Activated effector memory CD4-positive, alpha-beta T cell treated with Interleukin-2 at 50 U/mL for 16 hours (primary cell): ENCODE results near the gene TRIM65.

ENCODE experiments used
- DNase-seq: peaks from one replicate; pipeline ENCODE4 v3.0.0-alpha.2; 2020

The TRIM65 gene, protein sequence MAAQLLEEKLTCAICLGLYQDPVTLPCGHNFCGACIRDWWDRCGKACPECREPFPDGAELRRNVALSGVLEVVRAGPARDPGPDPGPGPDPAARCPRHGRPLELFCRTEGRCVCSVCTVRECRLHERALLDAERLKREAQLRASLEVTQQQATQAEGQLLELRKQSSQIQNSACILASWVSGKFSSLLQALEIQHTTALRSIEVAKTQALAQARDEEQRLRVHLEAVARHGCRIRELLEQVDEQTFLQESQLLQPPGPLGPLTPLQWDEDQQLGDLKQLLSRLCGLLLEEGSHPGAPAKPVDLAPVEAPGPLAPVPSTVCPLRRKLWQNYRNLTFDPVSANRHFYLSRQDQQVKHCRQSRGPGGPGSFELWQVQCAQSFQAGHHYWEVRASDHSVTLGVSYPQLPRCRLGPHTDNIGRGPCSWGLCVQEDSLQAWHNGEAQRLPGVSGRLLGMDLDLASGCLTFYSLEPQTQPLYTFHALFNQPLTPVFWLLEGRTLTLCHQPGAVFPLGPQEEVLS

DNA sequence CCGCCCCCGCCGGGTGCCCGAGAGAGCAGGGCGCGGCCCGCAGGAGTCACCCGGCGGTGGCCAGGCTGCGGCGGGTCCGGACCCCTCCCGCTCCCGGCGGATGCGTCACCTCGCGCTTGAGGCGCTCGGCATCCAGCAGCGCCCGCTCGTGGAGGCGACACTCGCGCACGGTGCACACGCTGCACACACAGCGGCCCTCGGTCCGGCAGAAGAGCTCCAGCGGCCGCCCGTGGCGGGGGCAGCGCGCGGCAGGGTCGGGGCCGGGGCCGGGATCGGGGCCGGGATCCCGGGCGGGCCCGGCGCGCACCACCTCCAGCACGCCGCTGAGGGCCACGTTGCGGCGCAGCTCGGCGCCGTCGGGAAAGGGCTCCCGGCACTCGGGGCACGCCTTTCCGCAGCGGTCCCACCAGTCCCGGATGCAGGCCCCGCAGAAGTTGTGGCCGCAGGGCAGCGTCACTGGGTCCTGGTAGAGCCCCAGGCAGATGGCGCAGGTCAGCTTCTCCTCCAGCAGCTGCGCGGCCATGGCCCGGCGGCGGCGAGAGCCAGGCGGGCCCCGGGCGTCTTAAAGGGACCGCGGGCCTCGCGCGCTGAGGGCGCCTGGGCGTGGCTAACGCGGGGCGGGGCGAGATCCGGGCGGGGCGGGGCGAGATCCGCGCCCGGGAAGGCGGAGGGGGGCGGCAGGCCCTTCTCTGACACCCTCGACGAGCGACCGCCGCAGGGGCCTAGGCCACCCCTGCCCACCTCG, at the start of gene TRIM65:
Gene TRIM65 (minus strand): TSS at position 537 of the 745 bp plus-strand sequence. CDS start 14 bp downstream, at position 523.
- peak; percentile 72 for DNase-seq

DNA sequence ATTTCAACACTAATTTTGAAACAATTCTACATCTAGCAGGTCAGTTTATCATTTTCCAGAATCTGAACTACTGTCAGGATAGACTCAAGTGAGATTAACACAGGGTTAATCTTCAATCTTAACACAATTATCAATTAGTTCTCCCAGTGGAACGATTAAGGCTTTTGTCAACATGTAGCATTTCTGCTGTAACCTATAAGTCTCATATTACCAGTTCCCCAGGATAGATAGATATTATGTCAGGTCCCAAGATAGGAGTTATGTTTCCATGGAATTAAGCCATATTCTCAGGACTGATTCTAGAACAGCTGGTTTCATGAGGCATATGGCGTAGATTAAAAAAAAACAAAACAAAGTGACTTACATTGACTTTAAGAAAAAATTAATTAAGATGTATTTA, 48.5 kb upstream of the TRIM65 start:
- DNase-seq = no peak

DNA sequence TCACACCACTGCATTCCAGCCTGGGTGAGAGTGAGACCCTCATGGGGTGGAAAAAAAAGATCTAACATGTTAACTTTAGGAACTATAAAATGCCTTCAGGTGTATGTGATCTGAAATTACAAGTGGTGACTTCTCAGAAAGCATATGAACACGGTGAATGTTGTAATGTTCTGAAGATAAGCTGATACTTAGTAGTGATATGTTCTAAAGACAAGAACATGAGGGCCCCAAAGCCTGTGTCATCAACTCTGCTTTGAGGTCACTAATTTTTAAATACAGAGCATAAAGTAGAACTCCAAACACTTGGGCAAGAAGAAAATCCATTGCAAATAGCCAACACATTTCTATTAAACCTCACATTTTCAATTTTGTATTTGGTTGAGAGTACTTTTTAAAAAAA, 46.7 kb upstream of the TRIM65 start:
- no peak for DNase-seq

DNA sequence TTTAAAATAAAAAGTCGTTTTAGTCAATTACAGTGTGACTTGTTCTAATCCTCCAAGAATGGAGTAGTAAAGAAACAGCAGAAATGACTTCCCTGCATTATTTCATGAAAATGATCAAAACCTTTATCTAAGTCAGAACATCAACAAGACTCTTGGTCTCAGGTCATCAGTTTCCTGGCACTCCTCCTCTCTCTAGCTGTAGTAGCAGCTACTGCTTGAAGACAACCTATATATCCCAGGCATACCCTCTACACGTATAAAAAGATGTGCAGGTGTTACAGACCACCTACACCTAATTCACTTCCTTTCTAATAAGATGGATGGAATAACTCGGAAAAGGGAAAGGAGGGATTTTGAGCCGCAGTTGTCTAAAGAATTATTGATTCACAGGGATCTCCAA, 45.7 kb upstream of the TRIM65 start:
- no peak for DNase-seq

DNA sequence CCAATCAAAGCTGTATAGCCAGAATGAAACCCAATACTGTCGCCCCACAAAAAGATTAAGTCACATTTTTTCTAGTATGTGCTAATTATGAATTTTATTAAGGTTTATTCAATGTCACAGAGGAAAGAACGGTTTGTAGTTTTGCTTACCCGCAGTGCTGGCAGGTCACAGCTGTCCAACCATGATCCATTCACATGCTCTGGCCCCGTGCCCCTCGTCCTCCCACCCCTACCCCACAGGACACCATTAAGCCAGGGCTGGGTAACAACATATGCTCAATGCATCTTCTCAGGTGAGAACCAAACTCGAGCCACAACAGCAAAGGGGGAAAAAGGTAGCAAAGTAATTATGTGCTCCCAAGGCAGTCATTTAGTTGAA, 44.7 kb upstream of the TRIM65 start:
- no peak for DNase-seq

DNA sequence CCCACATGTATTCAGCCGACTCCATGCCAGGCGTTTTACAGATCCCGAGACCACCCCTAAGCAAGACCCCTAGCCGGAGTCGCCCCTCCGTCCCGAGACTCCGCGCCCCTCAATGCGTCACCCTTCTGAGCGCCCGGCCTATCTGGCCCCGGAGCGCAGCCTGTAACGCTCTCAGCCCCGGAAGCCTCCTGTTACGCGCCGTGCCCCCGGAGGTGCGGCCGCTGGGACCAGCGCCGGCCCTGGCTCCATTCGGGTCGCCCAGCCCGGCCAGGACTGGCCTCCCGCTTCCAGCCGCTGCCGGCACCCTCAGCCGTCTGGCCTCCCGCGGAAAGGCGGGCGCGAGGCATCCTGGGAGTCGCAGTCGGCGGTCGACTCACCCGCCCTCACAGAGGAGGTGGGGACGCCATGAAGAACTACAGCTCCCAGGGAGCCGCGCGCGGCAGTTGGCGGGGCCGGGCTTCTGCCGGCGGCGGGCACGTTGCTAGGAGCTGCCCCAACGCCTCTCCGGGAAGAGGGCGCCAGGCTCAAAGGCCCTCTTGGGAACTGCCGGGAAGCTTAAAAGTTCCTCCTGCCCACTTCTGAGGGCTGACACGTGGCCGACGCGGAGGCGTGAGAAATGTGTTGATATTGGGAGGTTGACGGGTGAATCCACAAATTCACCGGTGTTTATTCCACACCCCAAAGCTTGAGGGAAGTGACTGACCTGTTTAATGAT, 44.1 kb upstream of the TRIM65 start, which contains the start of gene FBF1:
Gene FBF1 (minus strand): TSS at position 316 of the 715 bp plus-strand sequence. CDS start 2,893 bp downstream, outside the sequence.
- DNase-seq = peak; percentile 81

DNA sequence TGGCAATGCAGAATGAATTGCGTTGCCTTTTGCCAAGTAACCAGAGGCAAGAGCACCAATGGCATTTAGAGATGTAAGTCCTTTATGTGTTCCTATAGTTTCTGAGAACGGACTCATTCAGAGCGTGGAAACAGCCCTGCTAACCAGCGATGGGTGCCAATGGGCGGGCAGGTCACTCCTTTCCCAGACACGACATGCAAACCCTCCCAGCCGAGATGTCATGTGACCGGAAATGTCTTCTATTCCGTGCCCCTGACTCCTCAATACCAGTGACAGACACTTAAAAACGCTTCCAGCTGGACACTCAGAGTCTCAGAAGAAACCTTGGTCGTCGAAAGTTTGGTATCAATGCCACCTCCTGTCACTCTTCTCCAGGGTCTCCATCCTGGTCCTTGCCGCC, 40.9 kb upstream of the TRIM65 start:
- DNase-seq = no peak

DNA sequence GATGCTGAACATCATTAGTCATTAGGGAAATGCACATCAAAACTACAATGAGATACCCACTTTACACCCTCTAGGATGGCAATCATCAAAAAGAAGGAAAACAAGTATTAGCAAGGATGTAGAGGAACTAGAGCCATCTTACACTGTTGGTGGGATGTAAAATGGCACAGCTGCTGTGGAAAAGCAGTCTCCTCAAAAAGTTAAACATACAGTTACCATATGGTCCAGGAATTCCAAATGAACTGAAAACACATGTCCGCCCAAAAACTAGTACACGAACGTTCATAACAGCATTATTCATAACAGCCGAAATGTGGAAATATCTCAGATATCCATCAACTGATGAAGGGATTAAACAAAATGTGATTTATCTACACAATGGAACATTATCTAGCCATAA, 37.1 kb upstream of the TRIM65 start:
- no peak for DNase-seq

DNA sequence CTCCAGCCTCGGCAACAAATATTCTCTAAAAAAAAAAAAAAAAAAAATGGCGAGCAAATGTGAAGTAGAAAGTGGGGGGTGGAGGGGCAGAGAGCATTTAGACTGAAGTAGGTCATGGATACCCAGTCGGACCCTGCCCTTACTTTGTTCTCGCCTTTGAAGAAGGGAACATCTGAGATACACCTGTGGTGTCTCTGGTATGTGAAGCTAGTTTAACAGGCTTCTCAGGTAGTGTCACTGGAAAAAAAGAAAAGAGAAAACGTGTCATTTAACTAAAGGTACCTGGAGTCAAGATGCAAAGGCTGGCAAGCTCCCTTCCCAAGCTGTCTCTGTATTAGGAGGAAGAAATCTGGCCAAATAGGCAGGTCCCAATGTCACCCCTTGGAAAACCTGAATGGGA, 36.1 kb upstream of the TRIM65 start:
- no peak for DNase-seq

DNA sequence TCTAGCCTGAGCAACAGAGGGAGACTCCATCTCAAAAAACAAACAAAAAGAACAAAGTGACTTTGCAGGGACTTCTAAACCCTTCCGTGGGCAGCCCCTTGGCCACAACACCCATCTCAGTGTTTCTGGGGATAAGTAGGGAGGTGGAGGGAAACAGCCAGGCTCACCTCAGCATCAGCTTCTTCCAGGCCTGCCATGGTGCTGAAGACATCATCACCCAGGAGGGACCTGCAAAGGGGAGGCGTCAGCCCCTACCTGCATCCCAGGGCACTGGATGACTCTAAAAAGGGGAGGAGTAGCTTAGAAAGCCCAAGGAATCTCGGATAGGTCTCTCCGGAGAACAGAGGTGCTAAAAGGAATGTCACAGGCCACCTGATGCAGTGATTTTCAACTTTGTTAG, 34.3 kb upstream of the TRIM65 start:
- DNase-seq = no peak

DNA sequence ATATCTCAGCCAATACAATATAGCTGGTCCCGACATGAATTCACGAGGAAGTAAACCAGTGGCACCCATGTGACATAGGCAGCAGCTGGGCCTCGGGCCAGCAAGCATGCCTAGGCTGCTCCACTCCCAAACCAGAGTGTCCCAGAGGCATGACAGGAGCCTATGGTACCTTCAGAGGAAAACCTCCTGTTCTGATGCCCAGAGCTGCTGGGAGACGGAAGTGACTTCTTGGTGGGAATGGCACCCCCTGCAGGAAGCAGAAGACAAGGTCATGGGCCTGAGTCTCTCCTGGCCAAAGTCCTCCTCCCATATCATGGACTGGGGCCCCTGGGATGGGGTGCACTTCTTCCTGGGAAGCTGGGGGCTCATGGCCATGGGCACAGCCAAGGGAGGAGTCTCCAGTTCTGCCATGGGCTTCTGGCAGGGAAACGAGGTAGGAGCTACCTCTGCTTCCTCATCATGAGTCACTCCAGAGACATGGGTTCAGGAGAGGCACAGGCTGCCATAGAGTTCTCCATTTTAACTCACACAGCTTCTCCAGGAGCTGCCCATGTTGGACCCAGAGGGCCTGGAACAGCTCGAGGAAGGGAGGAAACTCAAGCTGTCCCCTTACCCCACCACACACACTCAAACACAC, 30.7 kb upstream of the TRIM65 start:
- DNase-seq = no peak

DNA sequence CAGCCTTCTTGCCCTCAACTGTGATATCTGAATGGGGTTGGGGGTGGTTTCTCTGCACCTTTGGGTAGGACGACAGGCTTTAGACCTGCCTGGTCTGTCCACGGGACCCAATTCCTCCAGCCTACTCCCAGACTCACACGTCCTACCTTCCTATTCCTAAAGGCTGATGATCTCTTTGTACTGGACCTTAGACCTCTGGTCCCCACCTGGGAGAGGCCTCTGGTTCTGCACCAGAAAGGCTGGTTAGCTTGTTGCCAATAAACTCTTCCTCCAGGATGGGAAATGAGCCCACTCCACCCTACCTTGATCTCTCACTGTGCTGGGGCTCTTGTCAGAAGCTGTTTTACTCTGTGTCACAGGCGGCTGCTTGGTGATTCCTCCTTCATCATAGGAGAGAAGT, 29.7 kb upstream of the TRIM65 start:
- no peak for DNase-seq

DNA sequence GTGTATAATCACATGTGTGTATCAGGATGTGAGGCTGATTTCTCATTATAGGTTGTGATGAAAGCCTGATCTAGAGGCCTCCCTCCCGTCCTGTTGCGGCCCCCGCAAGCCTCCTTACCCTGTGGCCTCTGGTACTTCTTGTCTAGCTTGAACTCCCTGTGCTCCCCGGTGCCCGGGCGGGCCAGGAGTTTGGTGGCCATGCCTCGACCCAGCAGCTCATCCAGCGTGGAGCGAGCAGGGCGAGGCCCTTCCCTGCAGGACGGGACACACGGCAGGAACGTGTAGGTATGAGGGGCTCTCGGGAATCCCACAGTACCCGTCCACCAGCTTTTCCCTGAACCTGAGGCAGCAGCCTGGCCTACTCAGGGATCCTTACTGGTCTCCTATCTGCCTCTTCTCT, 29.2 kb upstream of the TRIM65 start:
- no peak for DNase-seq

DNA sequence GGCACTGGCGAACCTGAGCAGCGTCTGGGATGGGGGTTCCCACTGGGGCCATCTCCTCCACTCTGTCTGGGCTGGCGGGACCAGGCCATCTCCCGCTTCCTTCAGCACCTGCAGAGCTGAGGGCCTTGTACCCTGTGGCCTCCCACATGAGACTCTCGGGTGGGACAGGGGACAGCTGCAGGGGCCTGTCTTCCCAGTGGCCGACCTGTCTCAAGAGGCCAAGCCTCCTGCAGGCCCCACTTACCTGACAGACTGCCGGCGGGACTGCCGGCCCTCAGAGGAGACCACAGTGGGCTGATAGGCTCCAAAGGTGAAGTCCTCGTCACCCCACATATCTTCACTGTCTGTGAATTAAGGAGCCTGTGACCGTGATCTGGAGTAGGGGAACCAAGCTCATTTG, 28.4 kb upstream of the TRIM65 start:
- no peak for DNase-seq

DNA sequence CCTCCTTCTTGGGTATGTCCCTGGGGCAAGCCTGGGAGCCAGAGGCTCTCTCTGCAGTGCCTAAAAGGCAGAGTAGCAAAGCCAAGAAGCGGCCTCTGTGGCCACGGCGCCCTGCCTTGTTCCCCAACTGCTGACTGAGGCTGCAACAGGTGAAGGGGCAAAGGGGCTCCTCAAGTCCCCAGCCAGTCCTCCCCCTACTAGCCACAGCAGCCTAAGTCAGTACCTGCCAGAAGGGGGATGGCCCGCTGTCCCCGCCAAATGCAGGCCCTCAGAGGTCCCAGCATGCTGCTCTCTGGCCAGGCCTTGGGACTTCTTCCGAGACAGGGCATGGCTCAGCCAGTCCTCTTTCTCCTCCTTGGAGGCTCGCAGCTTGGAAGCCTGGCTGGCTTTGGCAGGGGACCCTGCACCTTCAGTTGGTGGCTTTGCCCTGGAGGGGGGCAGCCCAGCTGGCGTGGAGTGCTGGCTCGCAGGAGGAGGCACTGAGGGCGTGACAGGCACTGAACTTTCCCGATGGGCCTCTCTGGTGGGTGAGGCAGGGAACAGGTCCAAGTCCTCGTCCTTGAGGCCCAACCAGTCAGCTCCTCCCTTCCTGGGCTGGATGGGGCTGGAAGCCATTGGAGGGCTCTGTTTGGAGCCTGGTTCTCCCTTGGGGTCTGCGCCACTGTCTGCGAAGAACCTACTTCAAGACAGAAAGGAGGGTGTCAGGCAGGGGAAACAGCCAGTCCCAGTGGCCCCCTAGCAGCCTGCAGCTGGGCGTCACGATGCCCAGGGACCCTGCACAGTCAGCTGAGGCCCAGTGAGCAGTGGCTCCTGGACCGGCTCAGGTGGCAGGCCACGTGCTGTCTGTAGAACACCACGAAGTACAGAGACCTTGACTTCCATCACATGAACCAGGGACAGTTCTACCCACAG, 26.5 kb upstream of the TRIM65 start:
- no peak for DNase-seq

DNA sequence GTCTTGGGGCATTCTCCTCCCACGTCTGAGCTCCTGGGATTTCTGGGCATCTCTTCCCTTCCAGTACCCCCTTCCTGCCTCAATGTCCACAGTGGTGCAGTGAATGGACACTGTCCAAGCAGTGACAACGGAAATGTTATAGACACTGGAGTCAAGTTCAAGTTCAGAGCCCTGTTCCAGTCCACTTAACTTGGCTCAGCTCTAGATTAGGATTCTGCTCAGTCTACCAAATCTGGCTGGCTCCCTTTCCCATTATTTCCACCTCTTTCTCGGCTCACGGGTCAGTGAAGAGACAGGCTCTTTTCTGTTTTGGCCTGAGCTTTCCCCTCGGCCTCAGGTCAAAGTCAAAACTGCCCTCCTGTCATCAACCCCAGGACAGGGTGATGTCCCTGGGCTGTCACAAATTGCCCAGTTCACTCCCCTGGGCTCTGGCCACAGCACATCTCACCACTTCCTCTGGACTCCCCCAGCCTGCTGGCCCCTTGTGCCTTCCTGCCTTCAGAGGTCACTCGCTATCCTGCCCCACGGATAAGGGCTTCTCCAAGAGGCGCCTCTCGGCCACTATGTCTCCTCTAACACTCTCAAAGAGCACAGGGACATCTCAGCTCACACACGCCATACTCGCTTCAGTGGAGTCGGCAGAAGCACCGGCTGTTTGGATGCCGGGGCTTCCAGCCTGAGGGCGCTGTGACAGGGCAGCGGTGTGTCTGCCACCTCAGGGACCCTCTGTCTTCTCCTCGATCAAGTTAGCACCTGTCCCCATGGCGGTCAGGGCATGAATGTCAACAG, 25.6 kb upstream of the TRIM65 start:
- DNase-seq = no peak

DNA sequence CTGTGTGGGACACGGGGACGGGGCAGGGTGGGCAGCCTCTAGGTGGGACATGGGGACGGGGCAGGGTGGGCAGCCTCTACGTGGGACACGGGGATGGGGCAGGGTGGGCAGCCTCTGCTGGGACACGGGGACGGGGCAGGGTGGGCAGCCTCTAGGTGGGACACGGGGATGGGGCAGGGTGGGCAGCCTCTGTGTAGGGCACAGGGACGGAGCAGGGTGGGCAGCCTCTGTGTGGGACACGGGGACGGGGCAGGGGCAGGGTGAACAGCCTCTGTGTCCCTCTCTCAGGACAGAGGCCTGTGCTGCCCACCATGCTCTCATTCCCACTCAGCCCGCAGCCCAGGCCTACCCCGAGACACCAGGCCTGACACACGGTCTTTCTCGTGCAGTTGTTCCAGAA, 24.8 kb upstream of the TRIM65 start:
- DNase-seq = no peak

DNA sequence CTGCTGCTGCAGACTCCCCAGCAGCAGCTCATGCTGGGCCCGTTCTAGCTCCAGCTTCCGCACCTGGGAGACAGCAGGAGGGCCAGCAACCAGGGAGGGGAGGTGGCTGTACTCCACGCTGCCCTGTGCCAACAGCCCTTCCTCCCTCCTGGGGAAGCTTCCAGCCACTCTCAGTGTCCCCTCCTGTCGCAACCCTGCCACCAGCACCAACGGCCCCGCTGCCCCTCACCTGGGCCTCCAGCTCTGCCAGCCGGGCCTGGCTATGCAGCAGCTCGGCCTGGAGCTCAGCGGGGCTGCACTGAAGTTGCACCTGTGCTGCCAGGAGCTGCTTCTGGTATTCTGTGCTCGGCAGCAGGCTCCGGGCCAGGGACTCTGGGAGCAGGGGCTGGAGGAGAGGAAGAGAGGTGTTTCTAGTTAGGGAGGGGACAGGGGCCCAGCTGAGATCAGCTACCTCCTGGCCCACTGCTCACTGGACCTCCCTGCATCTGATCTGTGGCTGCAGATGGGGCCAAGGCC, 23.4 kb upstream of the TRIM65 start:
- no peak for DNase-seq

DNA sequence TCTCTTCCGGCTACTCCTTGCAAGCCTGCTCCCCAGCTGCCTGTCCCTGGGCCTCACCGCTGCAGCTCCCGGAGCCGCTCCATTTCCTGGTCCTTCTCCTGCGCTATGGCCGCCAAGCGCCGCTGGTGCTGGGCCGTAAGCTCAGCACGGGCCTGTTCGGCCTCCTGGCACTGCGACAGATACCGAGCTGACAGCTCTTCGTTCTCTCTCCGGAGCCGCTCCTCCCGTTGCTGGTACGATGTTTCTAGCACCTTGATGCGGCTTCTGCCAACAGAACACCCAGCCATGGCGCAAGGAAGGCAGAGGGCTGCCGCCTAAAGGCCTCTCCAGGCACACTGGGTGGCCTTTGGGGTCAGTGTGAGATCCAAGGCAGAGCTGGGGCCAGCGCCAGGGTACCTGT, 22.9 kb upstream of the TRIM65 start:
- DNase-seq = no peak

DNA sequence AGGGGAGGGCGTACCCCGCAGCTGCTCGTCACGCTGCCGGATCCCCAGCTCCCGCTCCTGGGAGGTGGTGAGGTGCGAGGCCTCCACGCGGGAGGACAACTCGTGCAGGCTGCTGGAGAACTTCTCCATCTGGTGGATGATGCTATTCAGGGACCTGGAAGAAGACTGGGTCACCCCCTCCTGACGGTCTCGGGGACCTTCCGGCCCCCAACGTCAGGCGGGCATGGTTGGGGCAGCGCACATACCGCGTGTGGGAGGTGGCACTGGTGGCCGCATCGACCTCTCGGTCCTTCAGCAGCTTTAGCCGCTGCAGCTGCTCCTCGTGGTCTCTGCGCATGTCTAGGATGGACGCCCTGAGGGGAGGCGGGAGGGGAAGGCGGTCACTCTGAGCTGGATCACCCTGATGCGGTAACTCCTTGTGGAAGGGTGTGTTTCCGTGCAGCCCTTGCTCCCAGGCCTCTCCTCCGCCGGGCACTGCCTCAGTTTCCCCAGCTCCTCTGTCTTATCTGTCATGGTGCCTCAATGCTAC, 21.2 kb upstream of the TRIM65 start:
- no peak for DNase-seq
